DOHH2 (cell line): ENCODE measurements around the gene DRG2.

Experiments
- H3F3A ChIP-seq: fragments of 200-600 bp; sonication (generic), shearing (Covaris generic); 2 replicates; pipeline ENCODE4 v1.6.0; 2016; ENCODE audit warnings: antibody characterized with exemption, mild to moderate bottlenecking; ENCODE audit not compliant: control insufficient read depth, insufficient read depth
- H3K27ac ChIP-seq: fragments of 200-600 bp; sonication (generic); 2 replicates; pipeline ENCODE4 v1.5.1; 2014; ENCODE audit warnings: low read depth, mild to moderate bottlenecking, low read length, moderate library complexity
- H3K27me3 ChIP-seq: fragments of 200-600 bp; sonication (generic); 2 replicates; pipeline ENCODE4 v1.6.1; 2014; ENCODE audit warnings: mild to moderate bottlenecking, low read length, mixed read lengths; ENCODE audit not compliant: control insufficient read depth
- H3K36me3 ChIP-seq: fragments of 200-600 bp; sonication (generic); 2 replicates; pipeline ENCODE4 v1.6.1; 2014; ENCODE audit warnings: mild to moderate bottlenecking, low read length, moderate library complexity, mixed read lengths; ENCODE audit not compliant: control insufficient read depth
- H3K4me1 ChIP-seq: fragments of 200-600 bp; sonication (generic); 2 replicates; pipeline ENCODE4 v1.6.1; 2014; ENCODE audit warnings: mild to moderate bottlenecking, low read length, mixed read lengths; ENCODE audit not compliant: control insufficient read depth
- H3K4me2 ChIP-seq: fragments of 200-600 bp; sonication (generic); 2 replicates; pipeline ENCODE4 v1.6.0; 2014; ENCODE audit warnings: mild to moderate bottlenecking, low read length, moderate library complexity
- H3K4me3 ChIP-seq: fragments of 200-600 bp; sonication (generic); 2 replicates; pipeline ENCODE4 v1.5.1; 2014; ENCODE audit warnings: mild to moderate bottlenecking, low read length, mixed read lengths
- H3K79me2 ChIP-seq: fragments of 200-600 bp; sonication (generic); 2 replicates; pipeline ENCODE4 v1.6.1; 2014; ENCODE audit warnings: mild to moderate bottlenecking, low read length, mixed read lengths; ENCODE audit not compliant: control insufficient read depth
- H3K9me2 ChIP-seq: fragments of 200-600 bp; sonication (generic); replicated peaks from 2 replicates; pipeline ENCODE4 v1.6.1; 2014; ENCODE audit warnings: mild to moderate bottlenecking, low read length, mixed read lengths; ENCODE audit not compliant: control insufficient read depth
- H3K9me3 ChIP-seq: fragments of 200-600 bp; sonication (generic); 2 replicates; pipeline ENCODE4 v1.6.1; 2014; ENCODE audit warnings: antibody characterized with exemption, low read length, mixed read lengths; ENCODE audit not compliant: control insufficient read depth, insufficient read depth
- H4K20me1 ChIP-seq: fragments of 200-600 bp; sonication (generic); 2 replicates; pipeline ENCODE4 v1.6.0; 2014; ENCODE audit warnings: low read depth, mild to moderate bottlenecking, antibody characterized with exemption, low read length, moderate library complexity; ENCODE audit not compliant: control insufficient read depth, insufficient read depth
- CTCF ChIP-seq: fragments of 200-600 bp; sonication (generic); IDR thresholded peaks from one replicate; pipeline ENCODE4 v1.5.1; 2014; ENCODE audit warnings: antibody characterized with exemption, mild to moderate bottlenecking, low read depth, low read length; ENCODE audit not compliant: poor library complexity, severe bottlenecking
- EZH2phosphoT487 ChIP-seq: fragments of 200-600 bp; sonication (generic); IDR thresholded peaks from 2 replicates; pipeline ENCODE4 v1.6.1; 2017; ENCODE audit warnings: borderline replicate concordance, mild to moderate bottlenecking, antibody characterized with exemption, low read length, moderate library complexity, mixed read lengths

DRG2 gene

GRCh38 chr17:18094409-18094807, 6.7 kb downstream of the DRG2 start:
- Histone ChIP-seq H3K9me3 (no peaks in the 10 kb centered on the region), H3K36me3 (peaks cover 54% of the 10 kb centered on the region), H3K27me3 (no peaks in the 10 kb centered on the region)

GRCh38 chr17:18099516-18099915, 11.8 kb downstream of the DRG2 start:
- H3K4me1 ChIP-seq = peaks cover 9% of the 10 kb centered on the region
- H3K79me2 ChIP-seq = no peaks in the 10 kb centered on the region

More at GRCh38 chr17:18094409-18094807, 6.7 kb downstream of the DRG2 start:
- Histone ChIP-seq H3K27ac (no peak overlapping the region), H4K20me1 (no peaks in the 10 kb centered on the region; the same call in 1 of the 2 replicates), H3K79me2 (peaks cover 15% of the 10 kb centered on the region), H3K4me2 (no peak overlapping the region), H3F3A (no peaks in the 10 kb centered on the region), H3K4me3 (no peak overlapping the region), H3K4me1 (peaks cover 3% of the 10 kb centered on the region; the same call in 1 of the 2 replicates), H3K9me2 (no peaks in the 10 kb centered on the region)
- TF ChIP-seq EZH2phosphoT487 = no peak

GRCh38 chr17:18100616-18101015, 12.9 kb downstream of the DRG2 start:
- Histone ChIP-seq H3K27me3 (no peaks in the 10 kb centered on the region), H3K4me2 (no peak overlapping the region), H3K36me3 (peaks cover 60% of the 10 kb centered on the region), H3K79me2 (no peaks in the 10 kb centered on the region), H3K4me3 (no peak overlapping the region), H3K9me2 (no peaks in the 10 kb centered on the region), H3K4me1 (peaks cover 9% of the 10 kb centered on the region), H3K9me3 (no peaks in the 10 kb centered on the region), H3K27ac (no peak overlapping the region), H3F3A (no peaks in the 10 kb centered on the region), H4K20me1 (no peaks in the 10 kb centered on the region; the same call in 1 of the 2 replicates)
- TF ChIP-seq CTCF = no peak
- TF ChIP-seq EZH2phosphoT487 = no peak

More at GRCh38 chr17:18099516-18099915, 11.8 kb downstream of the DRG2 start:
- no peaks in the 10 kb centered on the region for H3K9me2 ChIP-seq
- no peaks in the 10 kb centered on the region; the same call in 1 of the 2 replicates for H4K20me1 ChIP-seq
- no peaks in the 10 kb centered on the region for H3K27me3 ChIP-seq
- no peak overlapping the region for H3K4me2 ChIP-seq
- no peak overlapping the region for H3K4me3 ChIP-seq
- H3K9me3 ChIP-seq = no peaks in the 10 kb centered on the region
- TF ChIP-seq EZH2phosphoT487 = no peak
- no peak for TF ChIP-seq CTCF
- H3F3A ChIP-seq = no peaks in the 10 kb centered on the region
- peaks cover 62% of the 10 kb centered on the region for H3K36me3 ChIP-seq
- H3K27ac ChIP-seq = no peak overlapping the region

- no peaks in the 10 kb centered on the region for H3K9me3 ChIP-seq
- no peak overlapping the region for H3K4me3 ChIP-seq
- H3K9me2 ChIP-seq = no peaks in the 10 kb centered on the region
- no peak for TF ChIP-seq CTCF
- TF ChIP-seq EZH2phosphoT487 = no peak
- no peaks in the 10 kb centered on the region; the same call in 1 of the 2 replicates for H4K20me1 ChIP-seq
- H3F3A ChIP-seq = no peaks in the 10 kb centered on the region
- peaks cover 9% of the 10 kb centered on the region for H3K4me1 ChIP-seq
- no peaks in the 10 kb centered on the region for H3K27me3 ChIP-seq
- no peaks in the 10 kb centered on the region for H3K79me2 ChIP-seq
- no peak overlapping the region for H3K4me2 ChIP-seq
- H3K36me3 ChIP-seq = peaks cover 49% of the 10 kb centered on the region
- no peak overlapping the region for H3K27ac ChIP-seq
Measured at GRCh38 chr17:18101828-18102227, 14.1 kb downstream of the DRG2 start.
